Thoracic aorta (tissue), 2 donors: Measurements from ENCODE around the gene LPAR2. TPM values are rescaled to one million over a fixed set of nuclear protein-coding genes. Genes with fewer than 3 reads are reported as not detected.

Source experiments
- ATAC-seq: fragments of 150-250 bp; one replicate; pipeline ENCODE4 v1.8.0; 2017; ENCODE audit warnings: low read depth; ENCODE audit not compliant: insufficient number of reproducible peaks, low FRiP score
- DNase-seq: peaks from one replicate; pipeline ENCODE4 v3.0.0-alpha.2; 2020; ENCODE audit warnings: low spot score
- H3K27ac ChIP-seq, 2 donors: fragments of 200-600 bp; sonication (generic); 1 replicate in 1 of 2; 2 replicates in 1 of 2; pipeline ENCODE4 v1.5.1; 2016; ENCODE audit warnings: mild to moderate bottlenecking in 2 of 2, moderate library complexity in 2 of 2
- H3K27me3 ChIP-seq: fragments of 200-600 bp; sonication (generic); replicated peaks from 2 replicates; pipeline ENCODE4 v1.6.0; 2016; ENCODE audit warnings: mild to moderate bottlenecking; ENCODE audit not compliant: insufficient read depth
- H3K36me3 ChIP-seq: fragments of 200-600 bp; sonication (generic); one replicate; pipeline ENCODE4 v1.5.1; 2016
- H3K4me1 ChIP-seq, 2 donors: fragments of 200-600 bp; sonication (generic); 1 replicate in 1 of 2; 2 replicates in 1 of 2; pipeline versions ENCODE4 v1.5.1 to v1.6.0; 2016; ENCODE audit warnings: low read depth in 2 of 2, mild to moderate bottlenecking in 1 of 2; ENCODE audit not compliant: control insufficient read depth in 1 of 2
- H3K4me3 ChIP-seq: fragments of 200-600 bp; sonication (generic); 2 replicates; pipeline ENCODE4 v1.5.1; 2016; ENCODE audit warnings: mild to moderate bottlenecking
- H3K9me3 ChIP-seq: fragments of 200-600 bp; sonication (generic); 2 replicates; pipeline ENCODE4 v1.5.1; 2016
- CTCF ChIP-seq: fragments of 200-600 bp; sonication (generic); IDR thresholded peaks from one replicate; pipeline ENCODE4 v1.5.1; 2019; ENCODE audit warnings: antibody characterized with exemption
- total RNA-seq, 2 donors: library from RNA; depleted of rRNA; stranded (reverse); fragments of >200 nt; gene quantifications; one replicate each; pipeline versions ENCODE4 v1.1.0 to v1.2.3, GENCODE V29; 2016

The LPAR2 gene
- total RNA-seq, 2 donors from 2014 or later, result 4.2 to 11.6 TPM

GRCh38 chr19:19633711-19634515 is 5.9 kb upstream of the LPAR2 start:
- TF ChIP-seq CTCF, result no peak
- no peaks in the 10 kb centered on the region for H3K9me3 ChIP-seq
- no peaks in the 10 kb centered on the region for H3K27me3 ChIP-seq
- ATAC-seq (no peak), DNase-seq (no peak)
- H3K36me3 ChIP-seq, result peaks cover 21% of the 10 kb centered on the region
- H3K4me1 ChIP-seq, result no peaks in the 10 kb centered on the region
- no peak overlapping the region for H3K27ac ChIP-seq
- H3K4me3 ChIP-seq, result no peak overlapping the region

DNA sequence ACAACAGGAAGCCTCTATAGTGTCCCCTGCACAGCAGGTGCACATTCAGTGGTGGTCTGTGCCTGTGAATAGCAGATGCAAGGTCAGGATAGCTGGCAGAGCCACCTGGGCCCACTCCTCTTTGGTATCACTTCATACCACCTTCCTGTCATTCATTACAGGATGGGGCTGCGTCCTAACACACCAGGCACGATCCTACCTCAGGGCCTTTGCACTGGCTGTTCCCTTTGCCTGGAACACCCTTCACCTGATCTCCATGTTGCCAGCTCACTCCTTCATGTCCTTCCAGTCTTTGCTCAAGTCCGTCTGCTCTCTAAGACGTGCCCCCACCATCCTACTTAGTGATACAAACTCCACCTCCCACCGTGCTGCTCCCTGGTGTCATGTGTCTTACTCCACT is 4.6 kb upstream of the LPAR2 start:
- no peak overlapping the region for H3K4me3 ChIP-seq
- H3K4me1 ChIP-seq, result peaks cover 4 to 10% of the 10 kb centered on the region in 2 donors
- no peaks in the 10 kb centered on the region for H3K9me3 ChIP-seq
- no peak overlapping the region for H3K27ac ChIP-seq
- ATAC-seq, result no peak
- H3K27me3 ChIP-seq, result no peaks in the 10 kb centered on the region
- no peak for DNase-seq
- peaks cover 21% of the 10 kb centered on the region for H3K36me3 ChIP-seq
- no peak for TF ChIP-seq CTCF

- no peak overlapping the region for H3K27ac ChIP-seq
- H3K36me3 ChIP-seq, result peaks cover 21% of the 10 kb centered on the region
- no peaks in the 10 kb centered on the region for H3K9me3 ChIP-seq
- no peak for TF ChIP-seq CTCF
- no peaks in the 10 kb centered on the region for H3K27me3 ChIP-seq
- ATAC-seq (no peak), DNase-seq (no peak)
- peaks cover 4 to 12% of the 10 kb centered on the region in 2 donors for H3K4me1 ChIP-seq
- H3K4me3 ChIP-seq, result no peak overlapping the region
Measured at GRCh38 chr19:19631346-19631745, 3.3 kb upstream of the LPAR2 start.

DNA sequence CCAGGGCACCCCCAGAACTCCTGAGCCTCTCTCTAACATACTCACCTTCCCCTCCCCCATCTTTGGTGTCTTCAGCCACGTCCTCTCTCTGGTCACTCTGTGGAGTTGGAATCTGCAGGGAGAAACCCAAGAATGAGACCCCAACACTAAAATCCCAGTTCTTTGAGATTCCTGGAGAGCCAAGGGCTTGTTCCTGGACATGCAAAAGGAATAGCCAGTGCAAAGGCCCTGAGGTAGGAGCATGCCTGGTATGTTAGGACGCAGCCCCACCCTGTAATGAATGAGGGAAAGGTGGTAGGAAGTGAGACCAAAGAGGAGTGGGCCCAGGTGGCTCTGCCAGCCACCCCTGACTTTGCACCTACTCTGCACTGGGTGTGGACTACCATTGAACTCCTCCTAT is 2.4 kb upstream of the LPAR2 start:
- H3K27me3 ChIP-seq, result no peaks in the 10 kb centered on the region
- H3K4me1 ChIP-seq, result peaks cover 4 to 12% of the 10 kb centered on the region in 2 donors
- no peak overlapping the region for H3K4me3 ChIP-seq
- no peaks in the 10 kb centered on the region for H3K9me3 ChIP-seq
- ATAC-seq (no peak), DNase-seq (no peak)
- no peak for TF ChIP-seq CTCF
- peaks cover 16% of the 10 kb centered on the region for H3K36me3 ChIP-seq
- H3K27ac ChIP-seq, result no peak overlapping the region

GRCh38 chr19:19630062-19630414 is 2.0 kb upstream of the LPAR2 start:
- ATAC-seq (no peak), DNase-seq (no peak)
- H3K27me3 ChIP-seq, result no peaks in the 10 kb centered on the region
- peaks cover 4 to 12% of the 10 kb centered on the region in 2 donors for H3K4me1 ChIP-seq
- no peak overlapping the region for H3K4me3 ChIP-seq
- H3K36me3 ChIP-seq, result peaks cover 16% of the 10 kb centered on the region
- TF ChIP-seq CTCF, result no peak
- H3K27ac ChIP-seq, result no peak overlapping the region
- no peaks in the 10 kb centered on the region for H3K9me3 ChIP-seq
